Measurements from ENCODE around the gene POLR1H. TPM values are rescaled to one million over a fixed set of nuclear protein-coding genes. Genes with fewer than 3 reads are reported as not detected.
"Not testable (repeated sequence)": the region's sequence is repeated elsewhere in the genome, so short reads cannot be mapped to it uniquely, and the experiment has no call there.

Gene POLR1H, protein sequence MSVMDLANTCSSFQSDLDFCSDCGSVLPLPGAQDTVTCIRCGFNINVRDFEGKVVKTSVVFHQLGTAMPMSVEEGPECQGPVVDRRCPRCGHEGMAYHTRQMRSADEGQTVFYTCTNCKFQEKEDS
- total RNA-seq = 10 to 100 TPM; 49.6 to 53.8 TPM

DNA sequence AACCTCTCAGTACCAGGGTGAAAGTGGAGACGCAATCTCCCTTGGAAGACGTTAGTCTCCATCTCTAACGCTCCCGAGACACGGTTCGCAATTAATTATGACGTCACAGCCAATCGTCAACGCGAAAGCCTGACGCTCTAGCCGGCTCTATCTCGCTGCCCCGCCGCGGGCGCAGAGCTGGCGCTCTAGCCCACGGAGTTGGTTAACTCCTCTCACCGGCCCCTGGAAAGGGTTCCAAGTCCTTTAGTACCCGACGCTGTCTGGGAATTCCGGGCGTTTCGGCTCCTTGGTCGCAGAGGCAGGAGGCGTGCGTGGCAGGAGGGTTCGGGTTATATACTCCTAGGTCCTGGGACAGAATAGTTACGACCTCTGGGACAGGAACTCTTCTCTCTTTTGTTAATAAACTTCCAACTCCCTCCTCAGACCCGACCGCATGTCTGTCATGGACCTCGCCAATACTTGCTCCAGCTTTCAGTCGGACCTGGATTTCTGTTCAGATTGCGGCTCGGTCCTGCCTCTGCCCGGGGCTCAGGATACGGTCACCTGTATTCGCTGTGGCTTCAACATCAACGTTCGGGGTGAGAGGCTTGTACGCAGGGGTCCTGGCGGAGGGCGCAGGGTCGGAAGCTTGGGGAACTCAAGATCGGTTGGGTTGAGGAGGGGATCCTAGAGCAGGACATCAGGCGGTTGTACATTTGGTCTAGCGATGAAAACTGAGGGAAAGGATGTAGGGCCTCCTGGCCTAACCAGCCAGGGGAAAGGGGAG, at the start of gene POLR1H:
TSS of gene POLR1H (plus strand) at position 174 of the 766 bp plus-strand sequence. CDS start at position 434, 260 bp downstream.
- CTCF ChIA-PET = interaction anchor here (0.5 to 2.2 kb wide), 9 partner anchors 9 to 411 kb away, joined by 3 to 8 read pairs (median 5); no protein-coding TSS in a partner anchor
- no peaks in the 10 kb centered on the region for H3K27me3 Mint-ChIP-seq
- peak; percentile 92 for ATAC-seq
- peak; percentile 94 for DNase-seq
- H3K27ac Mint-ChIP-seq = peak within 1 kb of the TSS; percentile 98
- peaks cover 41% of the 10 kb centered on the region for H3K4me1 Mint-ChIP-seq
- peak within 1 kb of the TSS; percentile 98 for H3K4me3 Mint-ChIP-seq
- H3K36me3 Mint-ChIP-seq = peaks cover 27% of the 10 kb centered on the region
- no peaks in the 10 kb centered on the region for H3K9me3 Mint-ChIP-seq (ENCODE audit: low read depth)

- CTCF ChIA-PET = interaction anchor here (0.8 to 3.1 kb wide), 13 partner anchors 24 to 360 kb away, joined by 3 to 27 read pairs (median 4); partner anchors contain the start of gene POLR1H
- H3K27ac Mint-ChIP-seq = no peak overlapping the region
- H3K4me3 Mint-ChIP-seq = no peak overlapping the region
- DNase-seq = no peak
- H3K27me3 Mint-ChIP-seq = peaks cover 8% of the 10 kb centered on the region
- no peaks in the 10 kb centered on the region for H3K9me3 Mint-ChIP-seq (ENCODE audit: low read depth)
- H3K36me3 Mint-ChIP-seq = no peaks in the 10 kb centered on the region
- no peaks in the 10 kb centered on the region for H3K4me1 Mint-ChIP-seq
- ATAC-seq = peak; percentile 60
These were observed 47.7 kb upstream of the POLR1H start for GRCh38 chr6:30013291-30013922.

GRCh38 chr6:30019819-30020218, 41.2 kb upstream of the POLR1H start:
- no peaks in the 10 kb centered on the region for H3K4me1 Mint-ChIP-seq
- no peaks in the 10 kb centered on the region for H3K9me3 Mint-ChIP-seq (ENCODE audit: low read depth)
- H3K27ac Mint-ChIP-seq = no peak overlapping the region
- no peak overlapping the region for H3K4me3 Mint-ChIP-seq
- peaks cover 2% of the 10 kb centered on the region for H3K36me3 Mint-ChIP-seq
- no peak for DNase-seq
- ATAC-seq = no peak
- CTCF ChIA-PET = no interaction called here
- no peaks in the 10 kb centered on the region for H3K27me3 Mint-ChIP-seq

- H3K4me3 Mint-ChIP-seq = no peak overlapping the region
- DNase-seq = no peak
- H3K27me3 Mint-ChIP-seq = no peaks in the 10 kb centered on the region
- H3K36me3 Mint-ChIP-seq = peaks cover 2% of the 10 kb centered on the region
- CTCF ChIA-PET = interaction anchor here (1.1 kb wide), 1 partner anchor 172 kb away, joined by 3 read pairs; no protein-coding TSS in a partner anchor
- no peak overlapping the region for H3K27ac Mint-ChIP-seq
- H3K9me3 Mint-ChIP-seq (ENCODE audit: low read depth) = no peaks in the 10 kb centered on the region
- H3K4me1 Mint-ChIP-seq = no peaks in the 10 kb centered on the region
- no peak for ATAC-seq
These were observed 40.4 kb upstream of the POLR1H start for GRCh38 chr6:30020626-30021025.

GRCh38 chr6:30022189-30022588, 38.9 kb upstream of the POLR1H start:
- H3K27me3 Mint-ChIP-seq = no peaks in the 10 kb centered on the region
- H3K4me1 Mint-ChIP-seq = no peaks in the 10 kb centered on the region
- CTCF ChIA-PET = no interaction called here
- H3K9me3 Mint-ChIP-seq (ENCODE audit: low read depth) = no peaks in the 10 kb centered on the region
- no peak for ATAC-seq
- no peak overlapping the region for H3K27ac Mint-ChIP-seq
- H3K4me3 Mint-ChIP-seq = no peak overlapping the region
- H3K36me3 Mint-ChIP-seq = peaks cover 2% of the 10 kb centered on the region
- no peak for DNase-seq

- not testable (repeated sequence) for DNase-seq; H3K9me3 Mint-ChIP-seq (ENCODE audit: low read depth); H3K27me3 Mint-ChIP-seq; H3K4me3 Mint-ChIP-seq; H3K4me1 Mint-ChIP-seq; H3K27ac Mint-ChIP-seq; ATAC-seq; H3K36me3 Mint-ChIP-seq
- CTCF ChIA-PET = interaction anchor here (0.5 to 1.0 kb wide), 2 partner anchors 162 to 301 kb away, joined by 3 read pairs; no protein-coding TSS in a partner anchor
These were observed 38.4 kb upstream of the POLR1H start for GRCh38 chr6:30022712-30023111.

DNA sequence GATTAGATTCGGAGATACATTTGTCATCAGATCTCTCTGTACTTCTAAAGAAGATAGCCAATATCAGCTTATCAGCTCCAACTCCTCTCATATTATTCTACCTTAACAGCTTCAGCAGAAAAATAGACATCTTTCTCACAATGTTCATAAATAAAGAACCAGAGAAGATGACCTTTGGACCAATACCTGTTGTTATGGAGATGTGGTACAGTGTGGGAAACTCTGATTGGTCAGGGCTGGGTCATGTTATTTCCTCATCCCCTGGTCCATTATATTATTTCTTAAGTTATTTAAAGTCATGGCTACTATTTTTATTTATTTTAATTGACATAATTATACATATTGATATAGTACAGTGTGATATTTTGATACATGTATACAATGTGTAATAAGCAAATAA, 35.9 kb upstream of the POLR1H start:
- DNase-seq (no peak), ATAC-seq (no peak)
- H3K27ac Mint-ChIP-seq = no peak overlapping the region
- peaks cover 2% of the 10 kb centered on the region for H3K36me3 Mint-ChIP-seq
- no peaks in the 10 kb centered on the region for H3K9me3 Mint-ChIP-seq (ENCODE audit: low read depth)
- H3K4me1 Mint-ChIP-seq = no peaks in the 10 kb centered on the region
- H3K4me3 Mint-ChIP-seq = no peak overlapping the region
- CTCF ChIA-PET = interaction anchor here (1.6 to 2.0 kb wide), 2 partner anchors 12 to 177 kb away, joined by 4 read pairs; no protein-coding TSS in a partner anchor
- no peaks in the 10 kb centered on the region for H3K27me3 Mint-ChIP-seq

GRCh38 chr6:30029588-30029987, 31.5 kb upstream of the POLR1H start:
- CTCF ChIA-PET = no interaction called here
- Mint-ChIP-seq H3K27ac (no peak overlapping the region), H3K4me1 (no peaks in the 10 kb centered on the region), H3K9me3 (ENCODE audit: low read depth) (no peaks in the 10 kb centered on the region), H3K27me3 (no peaks in the 10 kb centered on the region), H3K4me3 (no peak overlapping the region), H3K36me3 (no peaks in the 10 kb centered on the region)
- ATAC-seq = no peak
- no peak for DNase-seq

DNA sequence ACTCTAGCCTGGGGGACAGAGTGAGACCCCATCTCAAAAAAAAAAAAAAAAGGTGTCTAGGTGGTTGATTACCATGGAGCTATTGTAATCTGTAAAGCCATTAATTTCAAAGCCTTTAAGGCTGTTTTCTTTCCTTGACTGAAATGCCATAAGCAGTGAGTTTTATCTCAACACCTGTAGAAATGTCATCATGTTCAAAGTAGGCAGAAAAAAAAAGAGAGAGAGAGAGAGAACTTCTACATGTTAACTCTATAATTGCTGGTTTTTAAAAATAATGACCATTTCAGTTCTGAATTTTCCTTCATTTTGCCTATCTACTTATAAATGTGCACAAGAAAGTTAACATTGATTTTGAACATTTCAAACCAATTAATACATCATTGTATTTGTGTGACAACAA, 29.7 kb upstream of the POLR1H start:
- H3K4me3 Mint-ChIP-seq = no peak overlapping the region
- no peaks in the 10 kb centered on the region for H3K4me1 Mint-ChIP-seq
- H3K36me3 Mint-ChIP-seq = peaks cover 2% of the 10 kb centered on the region
- no peak overlapping the region for H3K27ac Mint-ChIP-seq
- no peak for DNase-seq
- H3K27me3 Mint-ChIP-seq = no peaks in the 10 kb centered on the region
- CTCF ChIA-PET = interaction anchor here (0.6 kb wide), 1 partner anchor 31 kb away, joined by 3 read pairs; no protein-coding TSS in a partner anchor
- ATAC-seq = no peak
- H3K9me3 Mint-ChIP-seq (ENCODE audit: low read depth) = no peaks in the 10 kb centered on the region

DNA sequence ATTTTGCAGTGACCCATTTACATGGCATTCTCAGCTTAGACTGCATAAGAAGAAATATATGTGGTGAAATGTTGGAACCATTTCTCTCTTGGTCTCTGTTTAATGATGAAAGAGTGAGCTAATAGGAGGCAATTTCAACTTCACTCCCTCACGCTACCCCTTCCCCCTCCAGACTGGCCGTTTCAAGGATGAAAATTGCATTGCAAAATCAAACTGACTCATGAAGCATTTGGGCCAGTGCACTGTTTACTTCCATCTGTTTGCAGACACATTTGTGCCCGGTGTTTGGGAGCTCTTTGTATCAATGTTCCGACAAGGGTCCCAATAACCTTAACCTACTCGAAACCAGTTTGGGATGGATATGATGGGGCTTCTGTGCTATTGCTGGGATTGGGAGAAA, 27.6 kb upstream of the POLR1H start:
- not testable (repeated sequence) for ATAC-seq

GRCh38 chr6:30035784-30036183, 25.3 kb upstream of the POLR1H start:
- H3K36me3 Mint-ChIP-seq = peaks cover 3% of the 10 kb centered on the region
- peaks cover 4% of the 10 kb centered on the region for H3K4me1 Mint-ChIP-seq
- no peak overlapping the region for H3K4me3 Mint-ChIP-seq
- CTCF ChIA-PET = interaction anchor here (2.0 kb wide), 1 partner anchor 188 kb away, joined by 4 read pairs; no protein-coding TSS in a partner anchor
- ATAC-seq (no peak), DNase-seq (no peak)
- H3K9me3 Mint-ChIP-seq (ENCODE audit: low read depth) = no peaks in the 10 kb centered on the region
- H3K27ac Mint-ChIP-seq = no peak overlapping the region
- H3K27me3 Mint-ChIP-seq = no peaks in the 10 kb centered on the region

More for the DNA sequence above, 27.6 kb upstream of the POLR1H start:
- H3K4me1 Mint-ChIP-seq; H3K9me3 Mint-ChIP-seq (ENCODE audit: low read depth); H3K27me3 Mint-ChIP-seq; DNase-seq; CTCF ChIA-PET; H3K4me3 Mint-ChIP-seq; H3K36me3 Mint-ChIP-seq; H3K27ac Mint-ChIP-seq: not testable (repeated sequence)

- DNase-seq (no peak), ATAC-seq (peak; percentile 69)
- CTCF ChIA-PET = interaction anchor here (0.5 to 2.0 kb wide), 9 partner anchors 10 to 189 kb away, joined by 3 to 4 read pairs (median 3); partner anchors contain the start of gene HLA-A
- H3K27me3 Mint-ChIP-seq = no peaks in the 10 kb centered on the region
- H3K27ac Mint-ChIP-seq = no peak overlapping the region
- peaks cover 3% of the 10 kb centered on the region for H3K36me3 Mint-ChIP-seq
- H3K9me3 Mint-ChIP-seq (ENCODE audit: low read depth) = no peaks in the 10 kb centered on the region
- H3K4me1 Mint-ChIP-seq = peaks cover 4% of the 10 kb centered on the region
- no peak overlapping the region for H3K4me3 Mint-ChIP-seq
These were observed 23.8 kb upstream of the POLR1H start for GRCh38 chr6:30037182-30037788.

DNA sequence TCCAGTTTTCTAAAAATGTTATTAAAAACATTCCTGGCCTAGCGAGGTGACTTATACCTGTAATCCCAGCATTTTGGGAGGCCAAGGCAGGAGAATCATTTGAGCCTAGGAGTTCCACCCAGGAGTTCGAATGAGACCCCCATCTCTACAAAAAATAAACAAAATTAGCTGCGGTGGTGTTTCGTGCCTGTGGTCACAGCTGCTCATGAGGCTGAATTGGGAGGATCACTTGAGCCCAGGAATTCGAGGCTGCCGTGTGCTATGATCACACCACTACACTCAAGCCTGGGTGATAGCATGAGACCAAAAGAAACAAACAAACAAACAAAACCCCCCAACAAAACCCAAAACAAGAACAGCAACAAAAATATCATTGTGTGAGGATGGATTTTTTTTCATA, 19.8 kb upstream of the POLR1H start:
- no peak overlapping the region for H3K4me3 Mint-ChIP-seq
- no peaks in the 10 kb centered on the region for H3K27me3 Mint-ChIP-seq
- DNase-seq (no peak), ATAC-seq (no peak)
- H3K36me3 Mint-ChIP-seq = peaks cover 1% of the 10 kb centered on the region
- H3K4me1 Mint-ChIP-seq = peaks cover 15% of the 10 kb centered on the region
- CTCF ChIA-PET = interaction anchor here (1.8 kb wide), 1 partner anchor 193 kb away, joined by 5 read pairs; no protein-coding TSS in a partner anchor
- no peaks in the 10 kb centered on the region for H3K9me3 Mint-ChIP-seq (ENCODE audit: low read depth)
- H3K27ac Mint-ChIP-seq = no peak overlapping the region
